HCT116 (cell line): ENCODE results near the gene EYA2. TPM values are rescaled to one million over a fixed set of nuclear protein-coding genes. Genes with fewer than 3 reads are reported as not detected.

ENCODE experiments used
- ATAC-seq: fragments of 200-7000 bp; cut with Tn5 transposase; 2 replicates; pipeline ENCODE4 v1.9.1; 2020; ENCODE audit warnings: mild to moderate bottlenecking, moderate library complexity
- BruUV-seq: library from RNA; stranded (reverse); fragments of 400-500 nt; replicated peaks from 2 replicates; lab custom pipeline; 2021; lab: Mats Ljungman, UMichigan
- CTCF ChIA-PET: fragments of 300-600 bp; sonication (Branson Sonifier 250); formaldehyde crosslinking; loops from one replicate; lab custom pipeline; 2021; ENCODE audit warnings: antibody characterized with exemption; lab: Charles Lee
- POLR2A ChIA-PET: fragments of 300-600, 350-600 bp; sonication (Branson Sonifier 250); formaldehyde crosslinking; loops from one replicate; lab custom pipeline; 2021; ENCODE audit warnings: antibody characterized with exemption; lab: Charles Lee
- RAD21 ChIA-PET, 2 experiments: fragments of 300-600 bp; sonication (Branson Sonifier 250); formaldehyde crosslinking; loops; one replicate each; lab custom pipeline; 2023; ENCODE audit warnings: low total read pairs in 2 of 2; ENCODE audit not compliant: uncharacterized antibody in 2 of 2, unreplicated experiment in 2 of 2, low non-redundant PET in 1 of 2; lab: Charles Lee
- DNase-seq: peaks from one replicate; pipeline ENCODE4 v3.0.0-alpha.2; 2010; ENCODE audit warnings: low read depth, low spot score
- H2AFZ ChIP-seq: fragments of 200-600 bp; shearing (Covaris generic), sonication (generic); 2 replicates; pipeline ENCODE4 v1.6.1; 2017; ENCODE audit warnings: low read depth, mixed run types, mixed read lengths, antibody characterized with exemption, low read length; ENCODE audit not compliant: poor library complexity, severe bottlenecking
- H3K27ac ChIP-seq: 2 replicates; pipeline ENCODE4 v1.5.1; 2012; ENCODE audit warnings: low read depth, low read length
- H3K27me3 ChIP-seq: fragments of 200-600 bp; sonication (generic); 2 replicates; pipeline ENCODE4 v1.6.1; 2016; ENCODE audit warnings: mixed run types, low read length, mixed read lengths; ENCODE audit not compliant: insufficient read depth
- H3K36me3 ChIP-seq, 2 experiments: fragments of 200-500 bp in 1 of 2; fragments of 200-600 bp in 1 of 2; sonication (Bioruptor generic) in 1 of 2; sonication (generic) in 1 of 2; 2 replicates each; pipeline versions ENCODE4 v1.5.1 to v1.6.1; 2014 to 2016; ENCODE audit warnings: low read length in 2 of 2, inconsistent platforms in 1 of 2, mixed read lengths in 1 of 2, mixed run types in 1 of 2; ENCODE audit not compliant: insufficient read depth in 2 of 2, control insufficient read depth in 1 of 2
- H3K4me1 ChIP-seq, 2 experiments: fragments of 200-600 bp in 1 of 2; sonication (generic) in 1 of 2; 2 replicates each; pipeline versions ENCODE4 v1.5.1 to v1.6.1; 2012 to 2017; ENCODE audit warnings: low read length in 2 of 2, inconsistent platforms in 1 of 2, mild to moderate bottlenecking in 1 of 2, mixed read lengths in 1 of 2, mixed run types in 1 of 2, moderate library complexity in 1 of 2; ENCODE audit not compliant: insufficient read depth in 2 of 2, control insufficient read depth in 1 of 2
- H3K4me2 ChIP-seq: fragments of 200-600 bp; sonication (generic); 2 replicates; pipeline ENCODE4 v1.6.1; 2017; ENCODE audit warnings: mixed run types, low read length, mixed read lengths
- H3K4me3 ChIP-seq, 2 experiments: fragments of 200-600 bp in 1 of 2; sonication (generic) in 1 of 2; replicated peaks in 1 of 2; 2 replicates each; pipeline ENCODE4 v1.5.1; 2011 to 2016; ENCODE audit warnings: low read length in 2 of 2, control low read depth in 1 of 2, low read depth in 1 of 2, mild to moderate bottlenecking in 1 of 2, mixed read lengths in 1 of 2, mixed run types in 1 of 2
- H3K79me2 ChIP-seq: fragments of 200-600 bp; sonication (generic); 2 replicates; pipeline ENCODE4 v1.6.1; 2017; ENCODE audit warnings: mild to moderate bottlenecking, mixed run types, low read length, moderate library complexity, mixed read lengths; ENCODE audit not compliant: insufficient read depth
- H3K9ac ChIP-seq: fragments of 200-600 bp; sonication (generic); 2 replicates; pipeline ENCODE4 v1.6.1; 2016; ENCODE audit warnings: low read length, mixed read lengths
- H3K9me2 ChIP-seq: fragments of 200-600 bp; sonication (generic), shearing (Covaris generic); 2 replicates; pipeline ENCODE4 v1.6.1; 2017; ENCODE audit warnings: mixed run types, mild to moderate bottlenecking, moderate library complexity; ENCODE audit not compliant: insufficient read depth
- H3K9me3 ChIP-seq, 2 experiments: fragments of 200-500 bp in 1 of 2; fragments of 200-600 bp in 1 of 2; sonication (Bioruptor generic) in 1 of 2; sonication (generic) in 1 of 2; 2 replicates each; pipeline ENCODE4 v1.6.1; 2014 to 2017; ENCODE audit warnings: low read length in 2 of 2, mixed read lengths in 2 of 2, inconsistent platforms in 1 of 2, low read depth in 1 of 2, mild to moderate bottlenecking in 1 of 2, mixed run types in 1 of 2, moderate library complexity in 1 of 2; ENCODE audit not compliant: control insufficient read depth in 1 of 2, insufficient read depth in 1 of 2
- H4K20me1 ChIP-seq: fragments of 200-600 bp; sonication (generic), shearing (Covaris generic); 2 replicates; pipeline ENCODE4 v1.6.1; 2017; ENCODE audit warnings: mixed run types, mild to moderate bottlenecking, moderate library complexity; ENCODE audit not compliant: insufficient read depth
- ATF3 ChIP-seq: IDR thresholded peaks from 2 replicates; pipeline ENCODE4 v1.6.1; 2012
- CBX3 ChIP-seq: IDR thresholded peaks from 2 replicates; pipeline ENCODE4 v1.6.1; 2012; ENCODE audit warnings: low read depth
- CEBPB ChIP-seq: IDR thresholded peaks from 2 replicates; pipeline ENCODE4 v1.6.1; 2012; ENCODE audit warnings: low read depth
- ELF1 ChIP-seq: IDR thresholded peaks from 2 replicates; pipeline ENCODE4 v1.6.1; 2012; ENCODE audit warnings: low read depth, borderline replicate concordance
- EZH2 ChIP-seq: fragments of 200-600 bp; sonication (generic); IDR thresholded peaks from 2 replicates; pipeline ENCODE4 v1.6.1; 2017; ENCODE audit warnings: antibody characterized with exemption, mixed run types
- FOSL1 ChIP-seq: IDR thresholded peaks from 2 replicates; pipeline ENCODE4 v1.6.1; 2012; ENCODE audit warnings: low read depth
- JUND ChIP-seq: IDR thresholded peaks from 2 replicates; pipeline ENCODE4 v1.6.1; 2012
- POLR2AphosphoS5 ChIP-seq: IDR thresholded peaks from 2 replicates; pipeline ENCODE4 v1.6.1; 2011; ENCODE audit warnings: mild to moderate bottlenecking, low read depth, low read length, moderate library complexity
- RAD21 ChIP-seq: IDR thresholded peaks from 2 replicates; pipeline ENCODE4 v1.6.1; 2012; ENCODE audit warnings: low read depth, mild to moderate bottlenecking
- SP1 ChIP-seq: IDR thresholded peaks from 2 replicates; pipeline ENCODE4 v1.6.1; 2012; ENCODE audit warnings: low read depth
- TCF7L2 ChIP-seq: IDR thresholded peaks from 2 replicates; pipeline ENCODE4 v1.7.0; 2011; ENCODE audit warnings: borderline replicate concordance, inconsistent platforms; ENCODE audit not compliant: insufficient read depth, insufficient read length; ENCODE audit errors: extremely low read depth
- YY1 ChIP-seq: IDR thresholded peaks from 2 replicates; pipeline ENCODE4 v1.6.1; 2011; ENCODE audit warnings: low read length, low read depth, moderate library complexity, mild to moderate bottlenecking; ENCODE audit not compliant: insufficient replicate concordance; ENCODE audit errors: extremely low read depth
- ZFX ChIP-seq: fragments of 450-650 bp; IDR thresholded peaks from 2 replicates; pipeline ENCODE4 v1.6.1; 2017
- ZNF274 ChIP-seq: fragments of 200-500 bp; sonication (Bioruptor generic); IDR thresholded peaks from 2 replicates; pipeline ENCODE4 v1.6.1; 2014; ENCODE audit warnings: mild to moderate bottlenecking, low read depth, low read length, inconsistent platforms
- intact Hi-C: fragments of 100-400 bp; cut with micrococcal nuclease; formaldehyde crosslinking; loops from 2 replicates; pipeline ENCODE4 v1.10.0; 2022
- total RNA-seq: library from RNA; stranded (reverse); gene quantifications from one replicate; pipeline ENCODE4 v1.2.1, GENCODE V29; 2021; ENCODE audit not compliant: unreplicated experiment
- TF ChIP-seq, protein P1 (sequence below): IDR thresholded peaks from 2 replicates; pipeline ENCODE4 v1.6.1; 2012
- TF ChIP-seq, protein P2 (sequence below), 3 experiments: fragments of 200-600 bp in 1 of 3; sonication (generic) in 1 of 3; IDR thresholded peaks in 2 of 3; conservative IDR thresholded peaks in 1 of 3; 2 replicates each; pipeline ENCODE4 v1.5.1; 2012 to 2017; ENCODE audit warnings: low read depth in 2 of 3, low read length in 2 of 3, antibody characterized with exemption in 1 of 3, borderline replicate concordance in 1 of 3, control low read depth in 1 of 3, mild to moderate bottlenecking in 1 of 3, mixed read lengths in 1 of 3, mixed run types in 1 of 3, moderate library complexity in 1 of 3; ENCODE audit not compliant: insufficient read depth in 1 of 3
- TF ChIP-seq, protein P3 (sequence below): IDR thresholded peaks from 2 replicates; pipeline ENCODE4 v1.6.1; 2011; ENCODE audit warnings: mild to moderate bottlenecking, low read length, moderate library complexity; ENCODE audit not compliant: insufficient replicate concordance; ENCODE audit errors: extremely low read depth
- TF ChIP-seq, protein P4 (sequence below): IDR thresholded peaks from 2 replicates; pipeline ENCODE4 v1.6.1; 2012; ENCODE audit warnings: low read depth

EYA2 gene
- total RNA-seq, 1 experiment from 2014 or later: not detected

GRCh38 chr20:47080365-47080764 is 185.7 kb downstream of the EYA2 start:
- Histone ChIP-seq H3K27me3 (no peaks in the 10 kb centered on the region), H3K27ac (no peak overlapping the region), H3K4me3 (no peak overlapping the region), H3K4me1 (no peaks in the 10 kb centered on the region), H3K9me3 (no peaks in the 10 kb centered on the region), H3K36me3 (no peaks in the 10 kb centered on the region), H3K9me2 (no peaks in the 10 kb centered on the region), H4K20me1 (no peaks in the 10 kb centered on the region), H3K4me2 (no peak overlapping the region), H3K79me2 (no peaks in the 10 kb centered on the region), H2AFZ (no peak overlapping the region), H3K9ac (no peak overlapping the region)
- ATAC-seq: no peak
- intact Hi-C loops: no loop called here
- DNase-seq: no peak
- BruUV-seq: no TSS peak
- CTCF ChIA-PET: no interaction called here
- POLR2A ChIA-PET: no interaction called here
- TF ChIP-seq, protein P1, sequence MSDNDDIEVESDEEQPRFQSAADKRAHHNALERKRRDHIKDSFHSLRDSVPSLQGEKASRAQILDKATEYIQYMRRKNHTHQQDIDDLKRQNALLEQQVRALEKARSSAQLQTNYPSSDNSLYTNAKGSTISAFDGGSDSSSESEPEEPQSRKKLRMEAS: no peak
- TF ChIP-seq CBX3: no peak
- TF ChIP-seq, protein P2, sequence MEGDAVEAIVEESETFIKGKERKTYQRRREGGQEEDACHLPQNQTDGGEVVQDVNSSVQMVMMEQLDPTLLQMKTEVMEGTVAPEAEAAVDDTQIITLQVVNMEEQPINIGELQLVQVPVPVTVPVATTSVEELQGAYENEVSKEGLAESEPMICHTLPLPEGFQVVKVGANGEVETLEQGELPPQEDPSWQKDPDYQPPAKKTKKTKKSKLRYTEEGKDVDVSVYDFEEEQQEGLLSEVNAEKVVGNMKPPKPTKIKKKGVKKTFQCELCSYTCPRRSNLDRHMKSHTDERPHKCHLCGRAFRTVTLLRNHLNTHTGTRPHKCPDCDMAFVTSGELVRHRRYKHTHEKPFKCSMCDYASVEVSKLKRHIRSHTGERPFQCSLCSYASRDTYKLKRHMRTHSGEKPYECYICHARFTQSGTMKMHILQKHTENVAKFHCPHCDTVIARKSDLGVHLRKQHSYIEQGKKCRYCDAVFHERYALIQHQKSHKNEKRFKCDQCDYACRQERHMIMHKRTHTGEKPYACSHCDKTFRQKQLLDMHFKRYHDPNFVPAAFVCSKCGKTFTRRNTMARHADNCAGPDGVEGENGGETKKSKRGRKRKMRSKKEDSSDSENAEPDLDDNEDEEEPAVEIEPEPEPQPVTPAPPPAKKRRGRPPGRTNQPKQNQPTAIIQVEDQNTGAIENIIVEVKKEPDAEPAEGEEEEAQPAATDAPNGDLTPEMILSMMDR (IDR thresholded peaks at IDR 0.05 in 2 of 3, conservative IDR thresholded peaks at IDR 0.05 in 1 of 3; ENCODE audit: borderline replicate concordance in 1 of 3, insufficient read depth in 1 of 3, low read depth in 2 of 3, low read length in 2 of 3): no peak
- TF ChIP-seq ELF1: no peak
- no peak for TF ChIP-seq RAD21
- no peak for TF ChIP-seq TCF7L2
- TF ChIP-seq ATF3: no peak
- TF ChIP-seq, protein P3, sequence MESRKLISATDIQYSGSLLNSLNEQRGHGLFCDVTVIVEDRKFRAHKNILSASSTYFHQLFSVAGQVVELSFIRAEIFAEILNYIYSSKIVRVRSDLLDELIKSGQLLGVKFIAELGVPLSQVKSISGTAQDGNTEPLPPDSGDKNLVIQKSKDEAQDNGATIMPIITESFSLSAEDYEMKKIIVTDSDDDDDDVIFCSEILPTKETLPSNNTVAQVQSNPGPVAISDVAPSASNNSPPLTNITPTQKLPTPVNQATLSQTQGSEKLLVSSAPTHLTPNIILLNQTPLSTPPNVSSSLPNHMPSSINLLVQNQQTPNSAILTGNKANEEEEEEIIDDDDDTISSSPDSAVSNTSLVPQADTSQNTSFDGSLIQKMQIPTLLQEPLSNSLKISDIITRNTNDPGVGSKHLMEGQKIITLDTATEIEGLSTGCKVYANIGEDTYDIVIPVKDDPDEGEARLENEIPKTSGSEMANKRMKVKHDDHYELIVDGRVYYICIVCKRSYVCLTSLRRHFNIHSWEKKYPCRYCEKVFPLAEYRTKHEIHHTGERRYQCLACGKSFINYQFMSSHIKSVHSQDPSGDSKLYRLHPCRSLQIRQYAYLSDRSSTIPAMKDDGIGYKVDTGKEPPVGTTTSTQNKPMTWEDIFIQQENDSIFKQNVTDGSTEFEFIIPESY: no peak
- TF ChIP-seq EZH2: no peak
- no peak for TF ChIP-seq ZFX
- TF ChIP-seq, protein P4, sequence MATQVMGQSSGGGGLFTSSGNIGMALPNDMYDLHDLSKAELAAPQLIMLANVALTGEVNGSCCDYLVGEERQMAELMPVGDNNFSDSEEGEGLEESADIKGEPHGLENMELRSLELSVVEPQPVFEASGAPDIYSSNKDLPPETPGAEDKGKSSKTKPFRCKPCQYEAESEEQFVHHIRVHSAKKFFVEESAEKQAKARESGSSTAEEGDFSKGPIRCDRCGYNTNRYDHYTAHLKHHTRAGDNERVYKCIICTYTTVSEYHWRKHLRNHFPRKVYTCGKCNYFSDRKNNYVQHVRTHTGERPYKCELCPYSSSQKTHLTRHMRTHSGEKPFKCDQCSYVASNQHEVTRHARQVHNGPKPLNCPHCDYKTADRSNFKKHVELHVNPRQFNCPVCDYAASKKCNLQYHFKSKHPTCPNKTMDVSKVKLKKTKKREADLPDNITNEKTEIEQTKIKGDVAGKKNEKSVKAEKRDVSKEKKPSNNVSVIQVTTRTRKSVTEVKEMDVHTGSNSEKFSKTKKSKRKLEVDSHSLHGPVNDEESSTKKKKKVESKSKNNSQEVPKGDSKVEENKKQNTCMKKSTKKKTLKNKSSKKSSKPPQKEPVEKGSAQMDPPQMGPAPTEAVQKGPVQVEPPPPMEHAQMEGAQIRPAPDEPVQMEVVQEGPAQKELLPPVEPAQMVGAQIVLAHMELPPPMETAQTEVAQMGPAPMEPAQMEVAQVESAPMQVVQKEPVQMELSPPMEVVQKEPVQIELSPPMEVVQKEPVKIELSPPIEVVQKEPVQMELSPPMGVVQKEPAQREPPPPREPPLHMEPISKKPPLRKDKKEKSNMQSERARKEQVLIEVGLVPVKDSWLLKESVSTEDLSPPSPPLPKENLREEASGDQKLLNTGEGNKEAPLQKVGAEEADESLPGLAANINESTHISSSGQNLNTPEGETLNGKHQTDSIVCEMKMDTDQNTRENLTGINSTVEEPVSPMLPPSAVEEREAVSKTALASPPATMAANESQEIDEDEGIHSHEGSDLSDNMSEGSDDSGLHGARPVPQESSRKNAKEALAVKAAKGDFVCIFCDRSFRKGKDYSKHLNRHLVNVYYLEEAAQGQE: no peak
- TF ChIP-seq FOSL1: no peak
- no peak for TF ChIP-seq YY1
- no peak for TF ChIP-seq POLR2AphosphoS5
- no peak for TF ChIP-seq ZNF274
- TF ChIP-seq SP1: no peak
- no peak for TF ChIP-seq JUND
- TF ChIP-seq CEBPB: no peak
- RAD21 ChIA-PET: no interaction called here
